ENCODE measurements around the gene NBAS.

The NBAS gene

GRCh38 chr2:15596350-15596749, 35.2 kb upstream of the NBAS start:
- H3K27ac ChIP-seq (ENCODE audit: extremely low read depth, low read depth, low read length): no peak overlapping the region
- no peaks in the 10 kb centered on the region for H3K4me1 ChIP-seq (ENCODE audit: control insufficient read depth, insufficient read depth, low read length)
- no peak overlapping the region for H3K4me3 ChIP-seq (ENCODE audit: low read depth, low read length)
- CTCF ChIA-PET: no interaction called here
- POLR2A ChIA-PET: no interaction called here
- no peaks in the 10 kb centered on the region for H3K9me3 ChIP-seq (ENCODE audit: control insufficient read depth, insufficient read depth, low read depth, low read length)
- no peak for TF ChIP-seq ZFP69B (tag by site-specific recombination; IDR thresholded peaks at IDR 0.05)
- no peak for TF ChIP-seq ZNF626 (tag by site-specific recombination; IDR thresholded peaks at IDR 0.05)
- peaks cover 62 to 68% of the 10 kb centered on the region in 2 experiments for H3K36me3 ChIP-seq (ENCODE audit: control insufficient read depth in 2 of 2, insufficient read depth in 1 of 2, low read length in 2 of 2)

DNA sequence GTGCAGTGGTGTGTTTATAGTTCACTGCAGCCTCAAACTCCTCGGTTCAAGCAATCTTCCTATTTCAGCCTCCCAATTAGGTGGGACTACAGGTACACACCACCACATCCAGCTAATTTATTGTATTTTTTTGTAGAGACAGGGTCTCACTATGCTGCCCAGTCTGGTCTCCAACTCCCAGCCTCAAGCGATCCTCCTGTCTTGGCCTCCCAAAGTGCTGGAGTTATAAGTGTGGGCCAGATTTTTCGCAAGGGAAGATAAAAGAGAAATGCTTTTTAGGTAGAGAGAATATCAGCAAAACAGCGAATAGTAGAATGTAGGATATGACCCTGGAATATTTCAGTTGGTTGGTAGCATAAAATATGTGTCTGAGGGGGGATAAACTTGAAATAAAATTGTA, 34.8 kb upstream of the NBAS start:
- H3K4me1 ChIP-seq (ENCODE audit: control insufficient read depth, insufficient read depth, low read length): no peaks in the 10 kb centered on the region
- H3K36me3 ChIP-seq (ENCODE audit: control insufficient read depth in 2 of 2, insufficient read depth in 1 of 2, low read length in 2 of 2): peaks cover 58 to 64% of the 10 kb centered on the region in 2 experiments
- H3K27ac ChIP-seq (ENCODE audit: extremely low read depth, low read depth, low read length): no peak overlapping the region
- H3K4me3 ChIP-seq (ENCODE audit: low read depth, low read length): no peak overlapping the region
- H3K9me3 ChIP-seq (ENCODE audit: control insufficient read depth, insufficient read depth, low read depth, low read length): no peaks in the 10 kb centered on the region
- CTCF ChIA-PET: no interaction called here
- POLR2A ChIA-PET: no interaction called here
- no peak for TF ChIP-seq ZNF629 (tag by site-specific recombination; IDR thresholded peaks at IDR 0.05)
- peak; percentile 80 for TF ChIP-seq ZNF121 (tag by site-specific recombination; IDR thresholded peaks at IDR 0.05)

DNA sequence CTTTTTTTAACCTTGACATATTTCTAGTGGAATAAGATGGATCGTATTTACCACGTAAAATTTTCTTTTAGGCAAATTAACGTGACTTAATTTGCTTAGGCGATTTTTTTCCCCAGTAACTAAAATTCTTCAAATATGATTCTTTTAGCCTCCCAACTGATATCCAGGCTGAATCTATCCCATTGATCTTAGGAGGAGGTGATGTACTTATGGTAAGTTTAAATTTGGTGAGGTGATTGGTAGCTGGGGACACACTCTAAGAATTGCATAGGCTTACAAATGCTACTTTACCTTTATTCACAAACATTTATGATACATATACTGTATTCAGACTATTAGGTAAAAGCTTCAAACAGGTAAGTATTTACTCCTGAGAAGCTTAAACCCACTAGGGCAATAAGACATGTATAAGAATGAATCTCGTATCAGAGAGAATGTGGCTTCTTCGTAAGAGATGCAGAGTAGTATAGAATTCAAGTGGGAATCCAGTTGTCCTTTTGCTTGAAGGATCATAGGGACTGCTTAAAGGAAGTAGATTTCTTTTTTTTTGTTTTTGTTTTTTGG, 34.3 kb upstream of the NBAS start:
- no peaks in the 10 kb centered on the region for H3K4me1 ChIP-seq (ENCODE audit: control insufficient read depth, insufficient read depth, low read length)
- POLR2A ChIA-PET: no interaction called here
- no peak overlapping the region for H3K4me3 ChIP-seq (ENCODE audit: low read depth, low read length)
- CTCF ChIA-PET: no interaction called here
- peaks cover 53 to 59% of the 10 kb centered on the region in 2 experiments for H3K36me3 ChIP-seq (ENCODE audit: control insufficient read depth in 2 of 2, insufficient read depth in 1 of 2, low read length in 2 of 2)
- no peaks in the 10 kb centered on the region for H3K9me3 ChIP-seq (ENCODE audit: control insufficient read depth, insufficient read depth, low read depth, low read length)
- no peak for TF ChIP-seq PBX3 (CRISPR knock-in tag; IDR thresholded peaks at IDR 0.05)
- no peak for TF ChIP-seq ZNF416 (tag by site-specific recombination; IDR thresholded peaks at IDR 0.05)
- TF ChIP-seq, protein P1, sequence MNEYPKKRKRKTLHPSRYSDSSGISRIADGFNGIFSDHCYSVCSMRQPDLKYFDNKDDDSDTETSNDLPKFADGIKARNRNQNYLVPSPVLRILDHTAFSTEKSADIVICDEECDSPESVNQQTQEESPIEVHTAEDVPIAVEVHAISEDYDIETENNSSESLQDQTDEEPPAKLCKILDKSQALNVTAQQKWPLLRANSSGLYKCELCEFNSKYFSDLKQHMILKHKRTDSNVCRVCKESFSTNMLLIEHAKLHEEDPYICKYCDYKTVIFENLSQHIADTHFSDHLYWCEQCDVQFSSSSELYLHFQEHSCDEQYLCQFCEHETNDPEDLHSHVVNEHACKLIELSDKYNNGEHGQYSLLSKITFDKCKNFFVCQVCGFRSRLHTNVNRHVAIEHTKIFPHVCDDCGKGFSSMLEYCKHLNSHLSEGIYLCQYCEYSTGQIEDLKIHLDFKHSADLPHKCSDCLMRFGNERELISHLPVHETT (tag by site-specific recombination; IDR thresholded peaks at IDR 0.05): no peak
- no peak for TF ChIP-seq ZNF704 (tag by site-specific recombination; IDR thresholded peaks at IDR 0.05)
- no peak for TF ChIP-seq ZNF391 (tag by site-specific recombination; IDR thresholded peaks at IDR 0.05; ENCODE audit: borderline replicate concordance, low read depth)
- TF ChIP-seq KLF9 (tag by site-specific recombination; IDR thresholded peaks at IDR 0.05; ENCODE audit: low read depth): no peak
- no peak for TF ChIP-seq ZNF221 (tag by site-specific recombination; IDR thresholded peaks at IDR 0.05; ENCODE audit: borderline replicate concordance)
- H3K27ac ChIP-seq (ENCODE audit: extremely low read depth, low read depth, low read length): no peak overlapping the region

- no peaks in the 10 kb centered on the region for H3K4me1 ChIP-seq (ENCODE audit: control insufficient read depth, insufficient read depth, low read length)
- TF ChIP-seq ZBTB44 (tag by site-specific recombination; IDR thresholded peaks at IDR 0.05): peak; percentile 39; the same call in 1 of the 2 replicates
- TF ChIP-seq, protein P1 (tag by site-specific recombination; IDR thresholded peaks at IDR 0.05): no peak
- H3K27ac ChIP-seq (ENCODE audit: extremely low read depth, low read depth, low read length): no peak overlapping the region
- ChIA-PET CTCF (interaction anchor here (0.6 kb wide), 3 partner anchors 473 to 975 kb away, joined by 3 to 4 read pairs (median 3); no protein-coding TSS in a partner anchor), POLR2A (no interaction called here)
- H3K4me3 ChIP-seq (ENCODE audit: low read depth, low read length): no peak overlapping the region
- H3K36me3 ChIP-seq (ENCODE audit: control insufficient read depth in 2 of 2, insufficient read depth in 1 of 2, low read length in 2 of 2): peaks cover 44 to 50% of the 10 kb centered on the region in 2 experiments
- H3K9me3 ChIP-seq (ENCODE audit: control insufficient read depth, insufficient read depth, low read depth, low read length): no peaks in the 10 kb centered on the region
These were observed 33.4 kb upstream of the NBAS start for GRCh38 chr2:15594291-15595256.
